PC-9 (cell line): ENCODE measurements around the gene TBRG4. TPM values are rescaled to one million over a fixed set of nuclear protein-coding genes. Genes with fewer than 3 reads are reported as not detected.
"Not testable (repeated sequence)": the region's sequence is repeated elsewhere in the genome, so short reads cannot be mapped to it uniquely, and the experiment has no call there.

ENCODE experiments used
- BruUV-seq: library from RNA; stranded (reverse); fragments of 400-500 nt; replicated peaks from 2 replicates; lab custom pipeline; 2021; lab: Mats Ljungman, UMichigan
- CTCF ChIA-PET: fragments of 300-600 bp; sonication (Branson Sonifier 250); formaldehyde crosslinking; loops from one replicate; lab custom pipeline; 2022; ENCODE audit warnings: antibody characterized with exemption; lab: Charles Lee
- POLR2A ChIA-PET: fragments of 300-600 bp; sonication (Branson Sonifier 250); formaldehyde crosslinking; loops from one replicate; lab custom pipeline; 2022; ENCODE audit warnings: antibody characterized with exemption; ENCODE audit not compliant: unreplicated experiment; lab: Charles Lee
- DNase-seq, 2 experiments: peaks; one replicate each; pipeline versions ENCODE4 v3.0.0 to v3.0.0-alpha.2; 2015 to 2022; ENCODE audit warnings: mixed read lengths in 1 of 2
- H2AFZ ChIP-seq: fragments of 200-600 bp; sonication (generic); 2 replicates; pipeline ENCODE4 v1.8.1; 2017; ENCODE audit warnings: antibody characterized with exemption
- H3F3A ChIP-seq: fragments of 200-600 bp; sonication (generic); 2 replicates; pipeline ENCODE4 v1.8.1; 2017; ENCODE audit warnings: antibody characterized with exemption, mild to moderate bottlenecking, low read depth; ENCODE audit not compliant: insufficient read depth
- H3K27ac ChIP-seq: fragments of 200-600 bp; sonication (generic); 2 replicates; pipeline ENCODE4 v1.6.1; 2016; ENCODE audit warnings: mixed run types
- H3K27me3 ChIP-seq: fragments of 200-600 bp; sonication (generic); 2 replicates; pipeline ENCODE4 v1.6.1; 2016; ENCODE audit warnings: low read depth, mixed run types; ENCODE audit not compliant: insufficient read depth
- H3K36me3 ChIP-seq: fragments of 200-600 bp; sonication (generic); 2 replicates; pipeline ENCODE4 v1.6.1; 2016; ENCODE audit warnings: low read depth, mixed run types
- H3K4me1 ChIP-seq: fragments of 200-600 bp; sonication (generic); replicated peaks from 2 replicates; pipeline ENCODE4 v1.6.1; 2016; ENCODE audit warnings: mixed run types; ENCODE audit not compliant: insufficient read depth
- H3K4me2 ChIP-seq: fragments of 200-600 bp; sonication (generic); 2 replicates; pipeline ENCODE4 v1.6.1; 2017; ENCODE audit warnings: mixed run types
- H3K4me3 ChIP-seq: fragments of 200-600 bp; sonication (generic); 2 replicates; pipeline ENCODE4 v1.6.1; 2016; ENCODE audit warnings: mixed run types
- H3K79me2 ChIP-seq: fragments of 200-600 bp; sonication (generic); 2 replicates; pipeline ENCODE4 v1.6.1; 2017; ENCODE audit warnings: low read depth, mixed run types
- H3K9me2 ChIP-seq: fragments of 200-600 bp; sonication (generic); 2 replicates; pipeline ENCODE4 v1.8.1; 2017; ENCODE audit warnings: mild to moderate bottlenecking; ENCODE audit not compliant: insufficient read depth
- H3K9me3 ChIP-seq: fragments of 200-600 bp; sonication (generic); 2 replicates; pipeline ENCODE4 v1.8.1; 2016; ENCODE audit warnings: low read depth; ENCODE audit not compliant: insufficient read depth
- H4K20me1 ChIP-seq: fragments of 200-600 bp; sonication (generic); 2 replicates; pipeline ENCODE4 v1.8.1; 2017; ENCODE audit not compliant: insufficient read depth
- CTCF ChIP-seq: fragments of 200-600 bp; sonication (generic); conservative IDR thresholded peaks from 2 replicates; pipeline ENCODE4 v1.6.1; 2017; ENCODE audit warnings: mixed run types, antibody characterized with exemption, mild to moderate bottlenecking, moderate library complexity
- EZH2 ChIP-seq: fragments of 200-600 bp; sonication (generic); IDR thresholded peaks from 2 replicates; pipeline ENCODE4 v1.8.0; 2017; ENCODE audit warnings: antibody characterized with exemption, low read depth
- intact Hi-C: fragments of 100-400 bp; cut with micrococcal nuclease; formaldehyde crosslinking; loops from one replicate; pipeline ENCODE4 v1.10.0; 2022; ENCODE audit not compliant: unreplicated experiment
- total RNA-seq: library from RNA; stranded (reverse); gene quantifications from 2 replicates; pipeline ENCODE4 v1.2.3, GENCODE V29; 2021

TBRG4 gene
- total RNA-seq, 1 experiment from 2014 or later = 120 TPM

- Histone ChIP-seq H3K9me3 (no peaks in the 10 kb centered on the region), H2AFZ (no peak overlapping the region), H4K20me1 (no peaks in the 10 kb centered on the region), H3K4me3 (no peak overlapping the region), H3K4me1 (no peaks in the 10 kb centered on the region), H3F3A (no peaks in the 10 kb centered on the region), H3K36me3 (no peaks in the 10 kb centered on the region), H3K4me2 (no peak overlapping the region), H3K27ac (no peak overlapping the region), H3K9me2 (no peaks in the 10 kb centered on the region), H3K27me3 (peaks cover 46% of the 10 kb centered on the region), H3K79me2 (no peaks in the 10 kb centered on the region)
- intact Hi-C loops = loop anchor here (10.0 kb wide), 1 partner anchor 1199 kb away; no protein-coding TSS in a partner anchor
- ChIA-PET CTCF (no interaction called here), POLR2A (no interaction called here)
- no peak for DNase-seq
- TF ChIP-seq EZH2 (no peak), CTCF (no peak)
- no TSS peak for BruUV-seq
These were observed 43.9 kb upstream of the TBRG4 start for GRCh38 chr7:45155357-45155900.

GRCh38 chr7:45153861-45154260, 42.4 kb upstream of the TBRG4 start:
- peaks cover 43% of the 10 kb centered on the region for H3K27me3 ChIP-seq
- H3K79me2 ChIP-seq, H3K9me3 ChIP-seq, H3K4me1 ChIP-seq, POLR2A ChIA-PET, H3F3A ChIP-seq, H4K20me1 ChIP-seq, BruUV-seq, H3K4me2 ChIP-seq, H3K27ac ChIP-seq, H3K36me3 ChIP-seq, H3K4me3 ChIP-seq, DNase-seq, CTCF ChIA-PET, H2AFZ ChIP-seq, H3K9me2 ChIP-seq: not testable (repeated sequence)
- intact Hi-C loops = loop anchor here (1.0 to 10.0 kb wide), 3 partner anchors 106 to 1201 kb away; no protein-coding TSS in a partner anchor

GRCh38 chr7:45153233-45153632, 41.7 kb upstream of the TBRG4 start:
- TF ChIP-seq EZH2 (no peak), CTCF (no peak)
- Histone ChIP-seq H2AFZ (no peak overlapping the region), H3K9me2 (no peaks in the 10 kb centered on the region), H3K79me2 (no peaks in the 10 kb centered on the region), H4K20me1 (no peaks in the 10 kb centered on the region), H3K36me3 (no peaks in the 10 kb centered on the region), H3F3A (no peaks in the 10 kb centered on the region), H3K4me1 (no peaks in the 10 kb centered on the region), H3K4me2 (no peak overlapping the region), H3K4me3 (no peak overlapping the region), H3K9me3 (no peaks in the 10 kb centered on the region), H3K27me3 (peaks cover 43% of the 10 kb centered on the region), H3K27ac (no peak overlapping the region)
- BruUV-seq = no TSS peak
- CTCF ChIA-PET = no interaction called here
- DNase-seq = no peak
- POLR2A ChIA-PET = interaction anchor here (0.6 kb wide), 1 partner anchor 791 kb away, joined by 5 read pairs; no protein-coding TSS in a partner anchor
- intact Hi-C loops = loop anchor here (10.0 kb wide), 1 partner anchor 1202 kb away; no protein-coding TSS in a partner anchor

GRCh38 chr7:45151967-45152366, 40.5 kb upstream of the TBRG4 start:
- Histone ChIP-seq H3K4me1 (no peaks in the 10 kb centered on the region), H3K79me2 (no peaks in the 10 kb centered on the region), H3K27me3 (peaks cover 41% of the 10 kb centered on the region), H2AFZ (no peak overlapping the region), H4K20me1 (no peaks in the 10 kb centered on the region), H3K9me3 (no peaks in the 10 kb centered on the region), H3K4me2 (no peak overlapping the region), H3K27ac (no peak overlapping the region), H3K9me2 (no peaks in the 10 kb centered on the region), H3K4me3 (no peak overlapping the region), H3F3A (no peaks in the 10 kb centered on the region), H3K36me3 (no peaks in the 10 kb centered on the region)
- CTCF ChIA-PET = no interaction called here
- BruUV-seq = no TSS peak
- TF ChIP-seq EZH2 = no peak
- TF ChIP-seq CTCF = no peak
- POLR2A ChIA-PET = no interaction called here
- intact Hi-C loops = loop anchor here (10.0 kb wide), 1 partner anchor 1203 kb away; no protein-coding TSS in a partner anchor
- no peak for DNase-seq
